ENCODE results near the gene ETV2. TPM values are rescaled to one million over a fixed set of nuclear protein-coding genes. Genes with fewer than 3 reads are reported as not detected.
"Not testable (repeated sequence)": the region's sequence is repeated elsewhere in the genome, so short reads cannot be mapped to it uniquely, and the experiment has no call there.

Gene ETV2
- polyA plus RNA-seq, result 1 to 10 TPM in 2 of 3 donors, under 1 TPM in 1; 0.79 to 3.8 (median 1.7) TPM

- 14 to 43% (median 19%) methylated on average over 26 to 28 of the region's 28 CpGs for WGBS, 3 donors
- no peak within 1 kb of the TSS for H3K27ac ChIP-seq (ENCODE audit: low read depth, low read length)
These were observed at the start of gene ETV2 for GRCh38 chr19:35641515-35642151. Gene ETV2, plus strand, starts transcription at chr19:35641745. Its CDS starts 716 bp downstream, at chr19:35642461.

- H3K27ac ChIP-seq (ENCODE audit: low read depth, low read length), result no peak overlapping the region
- WGBS, 3 donors, result 14 to 22% (median 17%) methylated on average over 8 of the region's 8 CpGs
These were observed 49.3 kb upstream of the ETV2 start for GRCh38 chr19:35592226-35592625.

GRCh38 chr19:35595026-35595425, 46.5 kb upstream of the ETV2 start:
- H3K27ac ChIP-seq (ENCODE audit: low read depth, low read length), result not testable (repeated sequence)
- 73 to 86% (median 82%) methylated on average over 3 of the region's 3 CpGs for WGBS, 3 donors

GRCh38 chr19:35595928-35596327, 45.6 kb upstream of the ETV2 start:
- 94 to 100% (median 94%) methylated on average over 1 of the region's 1 CpG for WGBS, 3 donors
- no peak overlapping the region for H3K27ac ChIP-seq (ENCODE audit: low read depth, low read length)

- WGBS, 3 donors, result 56 to 68% (median 58%) methylated on average over 4 of the region's 4 CpGs
- no peak overlapping the region for H3K27ac ChIP-seq (ENCODE audit: low read depth, low read length)
These were observed 45.1 kb upstream of the ETV2 start for GRCh38 chr19:35596366-35596999.

- WGBS, 3 donors, result 88 to 93% (median 90%) methylated on average over 3 of the region's 3 CpGs
- no peak overlapping the region for H3K27ac ChIP-seq (ENCODE audit: low read depth, low read length)
These were observed 39.6 kb upstream of the ETV2 start for GRCh38 chr19:35601971-35602370.

GRCh38 chr19:35604436-35604835, 37.1 kb upstream of the ETV2 start:
- WGBS, 3 donors, result 82 to 92% (median 84%) methylated on average over 4 of the region's 4 CpGs
- H3K27ac ChIP-seq (ENCODE audit: low read depth, low read length), result not testable (repeated sequence)

- WGBS, 3 donors, result 85 to 89% (median 88%) methylated on average over 8 of the region's 8 CpGs
- H3K27ac ChIP-seq (ENCODE audit: low read depth, low read length), result not testable (repeated sequence)
These were observed 34.4 kb upstream of the ETV2 start for GRCh38 chr19:35607170-35607569.

- 77 to 91% (median 85%) methylated on average over 2 to 3 of the region's 3 CpGs for WGBS, 3 donors
- H3K27ac ChIP-seq (ENCODE audit: low read depth, low read length), result no peak overlapping the region
These were observed 33.9 kb upstream of the ETV2 start for GRCh38 chr19:35607661-35608060.

- no peak overlapping the region for H3K27ac ChIP-seq (ENCODE audit: low read depth, low read length)
- WGBS, 3 donors, result 69 to 87% (median 81%) methylated on average over 2 of the region's 2 CpGs
These were observed 33.3 kb upstream of the ETV2 start for GRCh38 chr19:35608251-35608650.

GRCh38 chr19:35609851-35610353, 31.6 kb upstream of the ETV2 start:
- no peak overlapping the region for H3K27ac ChIP-seq (ENCODE audit: low read depth, low read length)
- 44 to 68% (median 47%) methylated on average over 6 of the region's 6 CpGs for WGBS, 3 donors

- H3K27ac ChIP-seq (ENCODE audit: low read depth, low read length), result no peak overlapping the region
- 30 to 43% (median 35%) methylated on average over 9 of the region's 9 CpGs for WGBS, 3 donors
These were observed 29.4 kb upstream of the ETV2 start for GRCh38 chr19:35612224-35612558.

GRCh38 chr19:35612559-35613321, 28.8 kb upstream of the ETV2 start, which contains the start of gene HAUS5:
Gene HAUS5, plus strand, starts transcription at chr19:35612735. Its CDS starts 60 bp downstream, at chr19:35612795.
- no peak within 1 kb of the TSS for H3K27ac ChIP-seq (ENCODE audit: low read depth, low read length)
- 0 to 1% (median 0%) methylated on average over 47 of the region's 47 CpGs for WGBS, 3 donors

- WGBS, 3 donors, result 79 to 90% (median 81%) methylated on average over 1 of the region's 1 CpG
- no peak overlapping the region for H3K27ac ChIP-seq (ENCODE audit: low read depth, low read length)
These were observed 28.0 kb upstream of the ETV2 start for GRCh38 chr19:35613574-35613973.

- WGBS, 3 donors, result 92 to 97% (median 94%) methylated on average over 17 of the region's 17 CpGs
- no peak overlapping the region for H3K27ac ChIP-seq (ENCODE audit: low read depth, low read length)
These were observed 26.5 kb upstream of the ETV2 start for GRCh38 chr19:35615036-35615435.

- no peak overlapping the region for H3K27ac ChIP-seq (ENCODE audit: low read depth, low read length)
- WGBS, 3 donors, result 77 to 88% (median 86%) methylated on average over 7 of the region's 7 CpGs
These were observed 22.7 kb upstream of the ETV2 start for GRCh38 chr19:35618857-35619256.

- no peak overlapping the region for H3K27ac ChIP-seq (ENCODE audit: low read depth, low read length)
- WGBS, 3 donors, result 91 to 99% (median 95%) methylated on average over 11 to 12 of the region's 12 CpGs
These were observed 22.1 kb upstream of the ETV2 start for GRCh38 chr19:35619290-35619923.

GRCh38 chr19:35620001-35620400, 21.5 kb upstream of the ETV2 start:
- no peak overlapping the region for H3K27ac ChIP-seq (ENCODE audit: low read depth, low read length)
- 92 to 94% (median 93%) methylated on average over 17 of the region's 17 CpGs for WGBS, 3 donors

- no peak overlapping the region for H3K27ac ChIP-seq (ENCODE audit: low read depth, low read length)
- WGBS, 3 donors, result 88 to 96% (median 92%) methylated on average over 9 of the region's 9 CpGs
These were observed 19.8 kb upstream of the ETV2 start for GRCh38 chr19:35621708-35622107.

Measured in adipose tissue (tissue), 3 donors.